ENCODE measurements around the gene ZC3H8.

ZC3H8 gene

DNA sequence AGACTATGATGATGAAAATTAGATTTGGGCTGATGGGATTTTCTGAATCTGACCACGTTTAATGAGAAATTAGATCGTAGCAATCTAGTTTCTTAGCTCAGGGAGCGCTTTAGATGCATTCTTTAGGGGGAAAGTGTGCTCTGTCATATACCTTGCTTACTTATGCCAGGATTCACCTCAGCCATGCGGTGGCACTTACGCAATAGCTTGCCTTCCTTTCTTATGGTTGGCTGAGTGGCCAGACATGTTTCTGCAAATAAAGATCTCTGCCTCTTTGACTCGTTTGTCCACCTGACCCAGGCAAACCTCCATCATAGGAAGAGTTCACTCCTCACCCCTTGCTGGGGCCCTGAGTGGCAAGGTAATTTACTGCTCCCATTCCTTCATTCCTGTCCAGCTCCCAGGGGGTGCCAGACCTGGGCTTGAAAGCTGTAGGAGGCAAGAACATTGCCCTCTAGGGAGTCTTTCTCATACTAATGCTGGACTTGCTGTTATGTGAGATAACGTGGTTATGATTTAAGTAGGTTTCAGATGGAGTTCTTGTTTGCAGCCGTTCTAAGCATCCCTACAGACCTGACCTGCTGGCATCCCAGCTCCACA, 59.6 kb downstream of the ZC3H8 start:
- Mint-ChIP-seq H3K36me3 (ENCODE audit: low read depth) (peaks cover 48% of the 10 kb centered on the region), H3K27me3 (no peaks in the 10 kb centered on the region), H3K27ac (no peak overlapping the region), H3K9me3 (no peaks in the 10 kb centered on the region), H3K4me1 (ENCODE audit: low read depth) (peaks cover 54% of the 10 kb centered on the region), H3K4me3 (no peak overlapping the region)
- no peak for DNase-seq

- H3K9me3 Mint-ChIP-seq = no peaks in the 10 kb centered on the region
- DNase-seq = no peak
- no peak overlapping the region for H3K4me3 Mint-ChIP-seq
- no peaks in the 10 kb centered on the region for H3K27me3 Mint-ChIP-seq
- H3K27ac Mint-ChIP-seq = peak overlapping the region; percentile 70
- H3K4me1 Mint-ChIP-seq (ENCODE audit: low read depth) = peaks cover 59% of the 10 kb centered on the region
- peaks cover 46% of the 10 kb centered on the region for H3K36me3 Mint-ChIP-seq (ENCODE audit: low read depth)
These were observed 60.4 kb downstream of the ZC3H8 start for GRCh38 chr2:112194482-112194881.

- no peak for DNase-seq
- Mint-ChIP-seq H3K27ac (peak overlapping the region; percentile 70), H3K4me3 (no peak overlapping the region), H3K4me1 (ENCODE audit: low read depth) (peaks cover 59% of the 10 kb centered on the region), H3K36me3 (ENCODE audit: low read depth) (peaks cover 48% of the 10 kb centered on the region), H3K9me3 (no peaks in the 10 kb centered on the region), H3K27me3 (no peaks in the 10 kb centered on the region)
These were observed 60.8 kb downstream of the ZC3H8 start for GRCh38 chr2:112194028-112194427.

GRCh38 chr2:112189001-112189556, 65.8 kb downstream of the ZC3H8 start:
- Mint-ChIP-seq H3K36me3 (ENCODE audit: low read depth) (peaks cover 71% of the 10 kb centered on the region), H3K4me1 (ENCODE audit: low read depth) (peaks cover 82% of the 10 kb centered on the region), H3K27ac (peak overlapping the region; percentile 98), H3K27me3 (no peaks in the 10 kb centered on the region), H3K4me3 (peak overlapping the region; percentile 52), H3K9me3 (peaks cover 6% of the 10 kb centered on the region)
- DNase-seq = peak; percentile 47

- H3K27ac Mint-ChIP-seq = peak overlapping the region; percentile 98
- DNase-seq = peak; percentile 82
- H3K27me3 Mint-ChIP-seq = no peaks in the 10 kb centered on the region
- peaks cover 6% of the 10 kb centered on the region for H3K9me3 Mint-ChIP-seq
- peaks cover 78% of the 10 kb centered on the region for H3K36me3 Mint-ChIP-seq (ENCODE audit: low read depth)
- H3K4me1 Mint-ChIP-seq (ENCODE audit: low read depth) = peaks cover 85% of the 10 kb centered on the region
- peak overlapping the region; percentile 52 for H3K4me3 Mint-ChIP-seq
These were observed 66.8 kb downstream of the ZC3H8 start for GRCh38 chr2:112187805-112188596.

DNA sequence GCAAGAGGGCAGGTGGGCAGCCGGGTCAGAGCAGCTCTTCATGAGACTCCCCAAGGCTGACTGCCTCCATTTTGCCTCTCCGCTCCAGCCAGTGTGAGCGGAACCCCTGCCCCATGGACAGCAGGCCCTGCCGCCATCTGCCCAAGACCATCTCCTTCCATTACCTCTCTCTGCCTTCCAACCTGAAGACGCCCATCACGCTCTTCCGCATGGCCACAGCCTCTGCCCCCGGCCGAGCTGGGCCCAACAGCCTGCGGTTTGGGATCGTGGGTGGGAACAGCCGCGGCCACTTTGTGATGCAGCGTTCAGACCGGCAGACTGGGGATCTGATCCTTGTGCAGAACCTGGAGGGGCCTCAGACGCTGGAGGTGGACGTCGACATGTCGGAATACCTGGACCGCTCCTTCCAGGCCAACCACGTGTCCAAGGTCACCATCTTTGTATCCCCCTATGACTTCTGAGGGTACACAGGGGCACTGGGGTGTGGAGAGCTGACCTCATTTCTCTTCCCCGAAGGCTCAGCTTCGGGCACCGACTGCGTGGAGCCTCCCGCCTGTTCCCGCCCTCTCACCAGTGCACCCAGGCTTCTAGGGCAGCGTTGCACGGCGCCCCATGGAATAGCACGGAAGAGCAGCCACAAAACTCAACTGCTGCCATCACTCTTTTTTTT, 67.7 kb downstream of the ZC3H8 start:
- Mint-ChIP-seq H3K36me3 (ENCODE audit: low read depth) (peaks cover 72% of the 10 kb centered on the region), H3K4me3 (peak overlapping the region; percentile 52)

DNA sequence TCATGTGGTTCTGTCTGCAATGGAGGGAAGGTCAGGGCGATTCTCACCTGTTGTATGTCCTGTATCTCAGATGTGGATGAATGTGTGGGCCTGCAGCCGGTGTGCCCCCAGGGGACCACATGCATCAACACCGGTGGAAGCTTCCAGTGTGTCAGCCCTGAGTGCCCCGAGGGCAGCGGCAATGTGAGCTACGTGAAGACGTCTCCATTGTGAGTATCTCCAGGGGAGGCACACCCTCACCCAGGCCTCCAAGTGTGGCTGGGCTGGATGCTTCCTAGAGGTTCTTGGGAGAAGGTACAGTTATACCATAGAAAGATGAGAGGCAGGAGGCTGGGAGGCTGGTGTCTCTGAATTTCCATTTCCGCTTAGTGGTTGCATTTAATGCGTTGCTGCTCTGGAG, 69.7 kb downstream of the ZC3H8 start:
- no peak for DNase-seq
- Mint-ChIP-seq H3K36me3 (ENCODE audit: low read depth) (peaks cover 60% of the 10 kb centered on the region), H3K9me3 (peaks cover 6% of the 10 kb centered on the region), H3K4me1 (ENCODE audit: low read depth) (peaks cover 86% of the 10 kb centered on the region), H3K27ac (peak overlapping the region; percentile 79), H3K27me3 (no peaks in the 10 kb centered on the region), H3K4me3 (no peak overlapping the region)

More for the DNA sequence above, 67.7 kb downstream of the ZC3H8 start:
- H3K27ac Mint-ChIP-seq = peak overlapping the region; percentile 98
- H3K9me3 Mint-ChIP-seq = peaks cover 6% of the 10 kb centered on the region
- H3K27me3 Mint-ChIP-seq = no peaks in the 10 kb centered on the region
- H3K4me1 Mint-ChIP-seq (ENCODE audit: low read depth) = peaks cover 89% of the 10 kb centered on the region
- DNase-seq = no peak

- DNase-seq = no peak
- H3K9me3 Mint-ChIP-seq = peaks cover 6% of the 10 kb centered on the region
- H3K4me1 Mint-ChIP-seq (ENCODE audit: low read depth) = peaks cover 82% of the 10 kb centered on the region
- peak overlapping the region; percentile 94 for H3K27ac Mint-ChIP-seq
- peak overlapping the region; percentile 83 for H3K4me3 Mint-ChIP-seq
- H3K36me3 Mint-ChIP-seq (ENCODE audit: low read depth) = peaks cover 52% of the 10 kb centered on the region
- no peaks in the 10 kb centered on the region for H3K27me3 Mint-ChIP-seq
These were observed 70.7 kb downstream of the ZC3H8 start for GRCh38 chr2:112184121-112184520.

GRCh38 chr2:112183327-112184025, 71.4 kb downstream of the ZC3H8 start:
- peaks cover 6% of the 10 kb centered on the region for H3K9me3 Mint-ChIP-seq
- H3K27me3 Mint-ChIP-seq = no peaks in the 10 kb centered on the region
- peaks cover 78% of the 10 kb centered on the region for H3K4me1 Mint-ChIP-seq (ENCODE audit: low read depth)
- H3K27ac Mint-ChIP-seq = peak overlapping the region; percentile 94
- H3K4me3 Mint-ChIP-seq = peak overlapping the region; percentile 83
- peaks cover 47% of the 10 kb centered on the region for H3K36me3 Mint-ChIP-seq (ENCODE audit: low read depth)
- peak; percentile 56 for DNase-seq

DNA sequence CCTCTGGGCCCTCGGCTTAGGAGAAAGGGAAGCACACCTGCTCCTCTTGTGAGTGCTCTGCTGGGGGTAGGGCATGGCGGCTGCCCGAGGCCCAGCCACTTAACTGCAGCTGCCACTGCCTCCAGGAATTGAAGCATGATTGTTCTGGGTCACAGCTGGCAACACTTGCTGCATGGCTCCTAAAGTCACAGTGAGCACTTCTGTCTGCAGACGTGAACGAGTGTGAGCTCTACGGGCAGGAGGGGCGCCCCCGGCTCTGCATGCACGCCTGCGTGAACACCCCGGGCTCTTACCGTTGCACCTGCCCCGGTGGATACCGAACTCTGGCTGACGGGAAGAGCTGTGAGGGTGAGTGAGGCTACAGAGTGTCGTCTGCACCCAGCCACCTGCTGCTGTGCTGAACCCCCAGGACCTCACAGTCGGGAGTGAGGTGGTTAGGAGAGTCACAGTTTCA, 72.2 kb downstream of the ZC3H8 start:
- Mint-ChIP-seq H3K4me3 (peak overlapping the region; percentile 83), H3K4me1 (ENCODE audit: low read depth) (peaks cover 73% of the 10 kb centered on the region), H3K36me3 (ENCODE audit: low read depth) (peaks cover 40% of the 10 kb centered on the region), H3K27ac (peak overlapping the region; percentile 94), H3K27me3 (no peaks in the 10 kb centered on the region), H3K9me3 (peaks cover 3% of the 10 kb centered on the region)
- peak; percentile 75 for DNase-seq

- Mint-ChIP-seq H3K4me3 (peak overlapping the region; percentile 83), H3K4me1 (ENCODE audit: low read depth) (peaks cover 64% of the 10 kb centered on the region), H3K36me3 (ENCODE audit: low read depth) (peaks cover 31% of the 10 kb centered on the region), H3K9me3 (no peaks in the 10 kb centered on the region), H3K27ac (peak overlapping the region; percentile 94), H3K27me3 (no peaks in the 10 kb centered on the region)
- peak; percentile 82 for DNase-seq
These were observed 73.1 kb downstream of the ZC3H8 start for GRCh38 chr2:112181571-112182290.

DNA sequence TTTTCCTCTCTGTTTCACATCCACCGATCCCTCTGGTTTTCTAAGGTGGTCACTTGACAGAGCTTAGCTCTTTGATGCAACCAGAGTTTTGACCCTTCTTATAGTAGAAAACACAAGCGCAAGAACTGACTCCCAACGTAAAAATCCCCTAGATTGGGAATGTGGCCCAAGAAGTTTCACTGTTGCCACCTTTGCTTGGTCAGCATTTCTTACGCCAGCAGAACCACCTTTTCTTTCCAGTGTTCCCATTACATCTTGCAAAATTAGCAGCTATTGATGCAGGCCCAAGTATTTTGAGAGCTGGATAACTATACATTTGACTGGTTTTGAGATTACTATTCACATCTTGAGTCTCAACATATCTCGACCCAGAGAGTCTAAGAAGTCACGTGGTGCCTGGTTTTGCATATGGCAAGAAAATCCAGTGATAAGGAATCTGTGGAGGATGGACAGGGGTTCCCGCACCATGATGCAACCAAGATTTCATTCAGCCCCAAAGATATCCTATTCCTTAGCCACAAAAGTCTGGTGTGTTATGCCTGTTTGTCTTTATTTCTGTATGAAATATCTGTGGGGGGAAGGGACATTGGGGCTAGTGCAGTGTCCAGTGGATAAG, 78.8 kb downstream of the ZC3H8 start:
- Mint-ChIP-seq H3K9me3 (no peaks in the 10 kb centered on the region), H3K27ac (no peak overlapping the region), H3K4me3 (no peak overlapping the region), H3K27me3 (no peaks in the 10 kb centered on the region), H3K36me3 (ENCODE audit: low read depth) (no peaks in the 10 kb centered on the region), H3K4me1 (ENCODE audit: low read depth) (peaks cover 40% of the 10 kb centered on the region)
- no peak for DNase-seq

GRCh38 chr2:112175333-112175732, 79.5 kb downstream of the ZC3H8 start:
- Mint-ChIP-seq H3K4me1 (ENCODE audit: low read depth) (peaks cover 36% of the 10 kb centered on the region), H3K27ac (no peak overlapping the region), H3K36me3 (ENCODE audit: low read depth) (no peaks in the 10 kb centered on the region), H3K27me3 (no peaks in the 10 kb centered on the region), H3K4me3 (no peak overlapping the region), H3K9me3 (no peaks in the 10 kb centered on the region)
- no peak for DNase-seq
